Measurements from ENCODE around the gene EARS2. TPM values are rescaled to one million over a fixed set of nuclear protein-coding genes. Genes with fewer than 3 reads are reported as not detected.
A peak's percentile ranks its signal among the peaks of the same experiment; 100 is the strongest.
"Not testable (repeated sequence)": the region's sequence is repeated elsewhere in the genome, so short reads cannot be mapped to it uniquely, and the experiment has no call there.

The EARS2 gene
- polyA plus RNA-seq, 3 donors, result 28.4 to 35.4 (median 33.4) TPM

- DNase-seq, result no peak
These were observed 15.2 kb upstream of the EARS2 start for GRCh38 chr16:23572394-23572793.

DNA sequence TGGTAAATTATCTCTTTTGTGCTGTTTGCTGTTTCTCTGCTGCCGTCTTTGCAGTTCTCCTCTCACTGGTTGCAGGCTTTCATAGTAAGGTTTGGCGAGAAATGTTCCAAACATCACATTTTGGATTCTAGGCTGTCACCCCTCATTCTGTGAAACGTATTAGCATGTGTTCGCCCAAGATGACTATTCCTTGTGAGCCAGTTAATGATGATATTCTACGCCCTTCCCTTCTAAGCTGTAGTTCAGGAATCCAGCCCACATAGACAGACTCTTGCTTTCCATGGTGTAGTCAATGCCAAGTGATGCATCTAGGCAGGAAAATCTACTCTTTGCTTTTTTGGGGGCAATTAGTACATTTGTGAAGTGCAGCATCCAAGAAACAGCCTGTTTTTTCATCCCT, 14.7 kb upstream of the EARS2 start:
- no peak for DNase-seq

DNA sequence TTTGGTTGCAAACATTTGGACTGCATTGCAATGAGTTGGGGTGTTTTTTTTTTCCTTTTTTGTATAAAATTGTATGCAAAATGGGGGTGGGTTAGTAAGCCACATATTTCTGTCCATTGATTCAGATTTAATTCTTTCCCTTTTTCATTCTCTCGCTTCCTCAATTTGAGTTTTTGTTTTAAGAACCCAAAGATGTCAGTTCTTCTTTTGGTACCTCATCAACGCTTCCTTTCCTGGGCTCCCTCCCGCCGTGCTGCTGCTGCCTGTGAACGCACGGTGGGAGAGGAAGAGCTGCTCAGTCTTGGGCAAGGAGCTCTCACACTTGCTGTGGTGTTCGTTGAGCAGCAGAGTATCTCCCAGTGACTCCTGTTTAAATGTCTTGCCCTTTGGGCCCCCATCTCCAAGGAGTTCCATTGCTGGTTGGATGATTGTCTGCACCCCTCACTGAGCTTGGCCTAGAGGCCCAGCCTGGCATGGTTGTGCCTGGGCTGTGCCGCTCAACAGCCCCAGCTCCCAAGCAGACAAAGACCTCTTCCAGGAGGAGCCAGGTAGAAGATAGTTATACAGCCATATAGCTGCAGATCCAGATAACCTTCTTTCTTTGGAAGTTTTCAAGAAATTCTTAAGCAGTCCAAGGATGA, 14.0 kb upstream of the EARS2 start:
- DNase-seq, result no peak

DNA sequence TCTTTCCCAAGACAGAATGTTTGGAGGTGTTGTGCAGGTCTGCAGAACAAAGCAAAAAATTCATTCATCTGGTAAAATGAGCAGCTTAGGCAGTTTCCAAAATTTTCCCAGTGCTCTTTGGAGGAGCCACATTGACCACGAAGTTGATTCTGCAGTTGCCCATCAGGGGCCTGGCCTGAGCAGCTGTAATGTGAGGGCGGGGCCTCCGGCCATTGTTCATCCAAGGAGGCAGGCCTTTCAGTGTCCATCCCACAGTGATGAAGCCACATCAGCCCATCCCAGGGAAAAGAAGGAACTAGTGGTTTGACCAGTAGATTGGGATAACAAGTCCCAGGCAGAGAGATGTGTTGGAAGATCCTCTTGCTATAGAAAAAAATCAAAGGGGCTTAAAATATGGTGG, 10.5 kb upstream of the EARS2 start:
- no peak for DNase-seq

GRCh38 chr16:23566724-23567123, 9.6 kb upstream of the EARS2 start:
- DNase-seq, result no peak

- DNase-seq, result no peak
These were observed 7.6 kb upstream of the EARS2 start for GRCh38 chr16:23564575-23565363.

DNA sequence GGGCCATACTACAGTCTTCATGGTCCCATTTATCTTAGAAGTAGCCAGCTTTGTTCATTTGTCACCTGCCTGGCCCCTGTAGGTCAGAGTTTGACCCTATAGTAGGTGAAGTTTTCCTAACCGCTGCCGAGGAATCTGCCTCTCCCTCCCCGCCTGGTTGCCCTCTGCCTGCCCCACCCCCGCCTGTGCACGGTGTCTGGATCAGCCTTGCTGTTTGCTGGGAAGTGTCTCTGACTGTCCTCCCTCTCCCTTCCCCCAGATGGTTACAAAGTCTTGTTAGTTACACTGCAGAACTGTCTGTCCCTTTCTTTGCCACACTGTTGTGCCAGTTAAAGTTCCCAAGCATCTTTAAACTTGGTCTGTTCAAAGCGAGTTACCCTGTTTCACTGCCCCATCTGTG, 6.0 kb upstream of the EARS2 start:
- no peak for DNase-seq

GRCh38 chr16:23562505-23562904, 5.4 kb upstream of the EARS2 start:
- DNase-seq, result no peak

- no peak for DNase-seq
These were observed 4.4 kb upstream of the EARS2 start for GRCh38 chr16:23561586-23561985.

DNA sequence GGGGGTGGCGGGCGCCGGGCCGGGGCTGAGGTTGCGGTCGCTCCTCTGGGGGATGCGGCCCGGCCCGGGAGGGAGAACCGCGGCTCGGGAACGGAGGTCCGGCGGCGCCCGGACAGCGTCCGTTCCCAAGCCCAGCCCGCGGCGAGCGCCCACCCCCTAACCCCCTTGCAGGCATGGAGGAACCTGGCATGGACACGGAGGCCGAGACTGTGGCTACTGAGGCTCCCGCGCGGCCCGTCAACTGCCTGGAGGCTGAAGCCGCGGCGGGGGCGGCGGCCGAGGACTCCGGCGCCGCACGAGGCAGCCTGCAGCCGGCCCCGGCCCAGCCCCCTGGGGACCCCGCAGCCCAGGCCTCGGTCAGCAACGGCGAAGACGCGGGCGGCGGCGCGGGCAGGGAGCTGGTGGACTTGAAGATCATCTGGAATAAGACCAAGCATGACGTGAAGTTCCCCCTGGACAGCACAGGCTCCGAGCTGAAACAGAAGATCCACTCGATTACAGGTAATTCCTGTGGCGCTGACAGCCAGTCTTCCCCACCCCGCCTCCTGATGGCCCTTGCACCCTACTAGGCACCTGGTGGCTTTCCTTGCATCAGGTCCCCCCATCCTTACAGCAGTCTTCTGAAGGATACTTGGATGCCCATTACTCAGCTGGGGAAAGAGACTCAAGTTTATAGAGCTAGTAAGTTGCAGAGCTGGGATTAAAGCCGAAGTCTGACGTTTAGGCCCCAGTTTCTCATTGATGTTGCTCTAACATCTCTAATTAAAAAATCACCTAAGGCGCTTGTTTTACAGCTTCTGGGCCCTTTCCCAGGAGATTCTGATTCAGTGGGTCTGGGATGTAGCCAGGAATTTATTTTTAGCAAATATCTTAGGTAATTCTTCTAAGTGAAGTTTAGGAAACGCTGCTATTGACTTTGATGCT, 891 bp upstream of the EARS2 start:
- peak; percentile 4 for DNase-seq

GRCh38 chr16:23554536-23554935, 2.6 kb downstream of the EARS2 start:
- DNase-seq, result no peak

DNA sequence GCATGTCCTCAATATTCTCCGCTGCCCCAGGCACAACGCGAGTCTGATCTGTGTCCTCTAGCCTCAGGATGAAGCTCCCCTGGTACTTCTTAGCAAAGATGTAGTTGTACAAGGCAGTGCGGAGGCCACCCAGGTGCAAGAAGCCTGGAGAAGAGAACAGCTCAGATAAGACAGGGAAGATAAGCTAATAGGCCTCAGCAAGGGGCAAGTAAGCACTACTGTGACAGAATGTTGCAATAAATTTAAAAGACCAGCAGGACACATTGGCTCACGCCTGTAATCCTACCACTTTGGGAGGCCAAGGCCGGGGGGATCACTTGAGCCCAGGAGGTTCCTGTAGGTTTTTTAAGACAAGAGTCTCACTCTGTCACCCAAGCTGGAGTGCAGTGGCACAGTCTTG, 5.0 kb downstream of the EARS2 start:
- DNase-seq, result no peak

DNA sequence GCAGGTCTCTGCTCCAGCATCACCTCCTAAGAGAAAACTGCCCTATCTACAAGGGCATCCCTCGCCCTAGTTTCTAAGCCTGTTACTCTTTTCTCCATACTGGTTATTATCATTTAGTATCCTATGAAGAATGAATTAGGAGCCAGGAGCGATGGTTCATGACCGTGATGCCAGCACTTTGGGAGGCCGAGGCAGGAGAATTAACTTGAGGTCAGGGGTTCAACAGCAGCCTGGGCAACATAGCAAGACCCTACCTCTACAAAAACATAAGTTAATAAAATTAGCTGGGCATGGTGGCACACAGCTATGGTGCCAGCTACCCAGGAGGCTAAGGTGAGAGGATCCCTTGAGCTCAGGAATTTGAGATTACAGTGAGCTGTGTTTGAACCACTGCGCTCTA, 7.2 kb downstream of the EARS2 start:
- no peak for DNase-seq

DNA sequence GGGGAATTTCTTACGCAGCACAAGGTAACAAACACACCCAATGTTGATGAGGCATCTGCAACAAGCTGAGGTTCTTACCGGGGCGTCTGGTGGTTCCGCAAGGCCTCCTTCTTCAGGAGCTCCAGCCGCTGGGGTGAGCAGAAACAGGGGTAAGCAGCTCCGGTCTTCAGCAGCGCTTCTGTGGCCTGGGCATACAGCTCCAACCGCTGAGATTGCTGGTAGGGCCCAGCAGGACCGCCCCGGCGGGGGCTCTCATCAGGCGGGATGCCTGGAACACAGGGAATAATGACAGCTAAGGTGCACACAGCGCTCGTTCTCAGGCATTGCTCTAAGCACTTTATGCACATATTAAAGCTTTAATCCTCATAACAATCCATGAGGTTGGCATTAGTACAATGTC, 12.7 kb downstream of the EARS2 start:
- no peak for DNase-seq

DNA sequence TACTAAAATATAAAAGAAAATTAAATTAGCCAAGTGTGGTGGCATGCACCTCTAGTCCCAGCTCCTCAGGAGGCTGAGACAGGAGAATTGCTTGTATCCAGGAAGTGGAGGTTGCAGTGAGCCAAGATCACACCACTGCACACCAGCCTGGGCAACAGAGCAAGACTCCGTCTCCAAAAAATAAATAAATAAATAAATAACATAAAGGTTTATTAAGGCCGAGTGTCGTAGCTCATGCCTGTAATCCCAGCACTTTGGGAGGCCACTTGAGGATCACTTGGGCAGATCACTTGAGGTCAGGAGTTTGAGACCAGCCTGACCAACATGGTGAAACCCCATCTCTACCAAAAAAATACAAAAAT, 16.4 kb downstream of the EARS2 start:
- DNase-seq, result not testable (repeated sequence)

- no peak for DNase-seq
These were observed 16.9 kb downstream of the EARS2 start for GRCh38 chr16:23539984-23540816.

- DNase-seq, result no peak
These were observed 18.3 kb downstream of the EARS2 start for GRCh38 chr16:23538919-23539278.

DNA sequence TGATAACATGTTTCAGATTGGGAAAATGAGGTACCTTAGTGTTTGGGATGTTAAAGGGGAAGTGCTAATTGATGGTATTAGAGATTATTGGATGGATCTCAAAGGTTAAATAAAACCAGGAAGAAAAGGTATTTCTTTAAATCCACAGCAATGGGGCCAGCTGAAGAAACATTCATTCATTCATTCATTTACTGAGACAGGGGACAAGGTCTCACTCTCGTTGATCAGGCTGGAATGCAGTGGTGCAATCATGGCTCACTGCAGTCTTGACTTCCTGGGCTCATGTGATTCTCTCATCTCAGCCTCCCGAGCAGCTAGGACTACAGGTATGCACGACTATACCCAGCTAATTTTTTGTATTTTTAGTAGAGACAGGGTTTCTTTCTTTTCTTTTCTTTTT, 19.8 kb downstream of the EARS2 start:
- DNase-seq, result no peak

DNA sequence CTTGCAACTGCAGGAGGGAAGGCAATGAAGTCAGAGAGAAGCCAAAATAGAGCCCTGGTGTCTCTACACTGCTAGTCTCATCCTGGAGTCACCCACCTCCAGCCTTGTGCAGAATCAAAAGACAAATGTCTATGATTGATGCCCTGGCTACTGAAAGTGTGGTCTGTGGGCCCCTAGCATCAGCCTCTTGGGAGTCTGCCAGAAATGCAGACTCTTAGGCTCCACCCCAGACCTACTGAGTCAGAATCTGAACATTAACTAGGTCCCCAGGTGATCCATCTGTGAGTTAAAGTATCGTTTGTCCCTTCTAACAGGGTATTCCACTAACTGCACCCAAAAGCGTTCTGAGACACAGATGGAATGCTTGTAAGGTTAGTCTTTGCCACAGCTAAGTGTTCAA, 21.2 kb downstream of the EARS2 start:
- DNase-seq, result no peak

DNA sequence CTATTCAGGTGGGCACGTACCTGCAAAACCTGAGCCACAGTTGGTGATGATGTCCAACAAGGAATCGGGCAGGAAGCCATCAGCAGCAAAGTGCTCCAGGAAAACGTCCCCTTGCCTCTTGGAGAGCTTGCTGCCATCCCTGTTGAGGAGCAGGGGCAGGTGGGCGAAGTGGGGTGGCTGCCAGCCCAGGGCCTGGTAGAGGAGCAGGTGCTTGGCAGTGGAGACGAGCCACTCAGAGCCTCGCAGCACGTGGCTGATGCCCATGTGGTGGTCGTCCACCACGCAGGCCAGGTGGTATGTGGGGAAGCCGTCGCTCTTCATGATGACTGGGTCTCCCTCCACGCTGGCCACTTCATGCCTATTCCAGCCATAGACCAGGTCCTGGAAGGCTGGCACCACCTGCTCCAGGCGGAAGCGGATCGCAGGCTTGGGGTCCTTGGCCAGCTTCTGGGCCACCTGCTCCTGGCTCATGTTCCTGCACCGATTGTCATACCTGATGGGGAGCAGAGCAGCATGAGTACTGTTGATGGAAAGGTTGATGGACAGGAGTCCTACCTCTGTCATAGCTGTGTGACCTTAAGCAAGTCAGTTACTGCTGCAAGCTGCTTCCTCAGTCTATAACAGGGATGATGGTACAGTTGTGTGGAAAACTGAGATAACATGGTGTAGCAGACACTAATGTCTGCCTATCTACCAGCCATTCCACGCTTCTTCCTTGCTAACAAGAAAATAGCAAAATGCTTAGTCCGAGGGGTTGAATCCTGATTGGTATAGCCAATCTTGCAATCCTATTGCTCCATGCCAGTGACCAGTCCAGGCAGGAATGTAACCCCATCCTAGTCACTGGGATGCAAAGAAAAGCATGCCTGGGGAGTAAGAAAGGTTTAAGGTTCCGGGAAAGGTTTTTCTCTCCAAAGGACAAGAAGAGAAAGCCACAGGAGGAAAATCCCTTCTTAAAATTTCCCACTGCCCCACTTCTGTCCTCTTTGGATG, 22.0 kb downstream of the EARS2 start:
- DNase-seq, result no peak

DNA sequence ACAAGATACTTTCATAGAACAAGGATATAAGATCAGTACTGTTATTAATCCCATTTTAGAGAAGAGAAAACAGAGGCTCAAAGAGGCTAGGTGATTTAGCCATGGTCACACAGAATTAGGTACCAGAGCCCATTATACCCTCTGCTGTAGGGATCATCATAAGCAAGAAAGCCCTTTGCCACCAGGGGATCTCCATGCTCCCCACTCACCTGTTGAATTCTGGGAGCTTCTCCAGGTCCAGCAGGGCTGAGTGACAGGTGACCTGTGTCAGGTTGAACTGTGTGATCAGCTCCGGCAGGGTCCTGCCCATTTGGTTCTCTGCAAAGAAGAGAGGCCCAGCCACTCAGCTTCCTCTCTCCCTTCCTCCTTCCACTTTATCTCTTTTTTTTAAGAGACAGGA, 24.7 kb downstream of the EARS2 start:
- no peak for DNase-seq
